Calu3 (cell line): Measurements from ENCODE around the gene FAM107A. TPM values are rescaled to one million over a fixed set of nuclear protein-coding genes. Genes with fewer than 3 reads are reported as not detected.

Experiments used
- BruUV-seq: library from RNA; stranded (reverse); fragments of 400-500 nt; replicated peaks from 2 replicates; lab custom pipeline; 2021; lab: Mats Ljungman, UMichigan
- CTCF ChIA-PET: fragments of 300-600 bp; sonication (Branson Sonifier 250); formaldehyde crosslinking; loops from one replicate; lab custom pipeline; 2022; ENCODE audit warnings: antibody characterized with exemption; lab: Charles Lee
- DNase-seq: peaks from one replicate; pipeline ENCODE4 v3.0.0; 2022
- H3K27ac Mint-ChIP-seq: one replicate; pipeline ENCODE4 v1.8.0; 2022; ENCODE audit warnings: mixed read lengths; ENCODE audit not compliant: unreplicated experiment
- H3K27me3 Mint-ChIP-seq: one replicate; pipeline ENCODE4 v1.8.0; 2022; ENCODE audit warnings: mixed read lengths; ENCODE audit not compliant: unreplicated experiment
- H3K36me3 Mint-ChIP-seq: one replicate; pipeline ENCODE4 v1.8.0; 2022; ENCODE audit warnings: mild to moderate bottlenecking, moderate library complexity, mixed read lengths; ENCODE audit not compliant: insufficient read depth, unreplicated experiment
- H3K4me1 Mint-ChIP-seq: one replicate; pipeline ENCODE4 v1.8.0; 2022; ENCODE audit warnings: mild to moderate bottlenecking, low read depth, mixed read lengths; ENCODE audit not compliant: unreplicated experiment
- H3K4me3 Mint-ChIP-seq: one replicate; pipeline ENCODE4 v1.8.0; 2022; ENCODE audit warnings: mild to moderate bottlenecking, low read depth, moderate library complexity, mixed read lengths; ENCODE audit not compliant: unreplicated experiment
- H3K9me3 Mint-ChIP-seq: one replicate; pipeline ENCODE4 v1.8.0; 2022; ENCODE audit warnings: low read depth, mixed read lengths; ENCODE audit not compliant: unreplicated experiment
- CTCF ChIP-seq: fragments of 200-600 bp; IDR thresholded peaks from one replicate; pipeline ENCODE4 v1.8.0; 2022; ENCODE audit warnings: antibody characterized with exemption; ENCODE audit not compliant: unreplicated experiment
- intact Hi-C: fragments of 100-400 bp; cut with micrococcal nuclease; formaldehyde crosslinking; loops from one replicate; pipeline ENCODE4 v1.10.0; 2022; ENCODE audit not compliant: unreplicated experiment
- total RNA-seq: library from RNA; stranded (reverse); gene quantifications from 2 replicates; pipeline ENCODE4 v1.2.3, GENCODE V29; 2022

Gene FAM107A
- total RNA-seq, 1 experiment from 2014 or later, result not detected

GRCh38 chr3:58559586-58559985, 17.6 kb downstream of the FAM107A start:
- Mint-ChIP-seq H3K27me3 (peaks cover 13% of the 10 kb centered on the region), H3K36me3 (no peaks in the 10 kb centered on the region), H3K9me3 (peaks cover 3% of the 10 kb centered on the region), H3K4me1 (peaks cover 28% of the 10 kb centered on the region), H3K27ac (no peak overlapping the region), H3K4me3 (no peak overlapping the region)
- CTCF ChIA-PET, result interaction anchor here (0.7 to 2.3 kb wide), 3 partner anchors 11 to 1016 kb away, joined by 3 to 10 read pairs (median 5); no protein-coding TSS in a partner anchor
- TF ChIP-seq CTCF, result no peak
- BruUV-seq, result no TSS peak
- intact Hi-C loops, result no loop called here
- DNase-seq, result no peak

GRCh38 chr3:58557491-58557890, 19.7 kb downstream of the FAM107A start:
- no peaks in the 10 kb centered on the region for H3K9me3 Mint-ChIP-seq
- CTCF ChIA-PET, result interaction anchor here (1.0 to 1.1 kb wide), 2 partner anchors 11 to 72 kb away, joined by 3 read pairs; no protein-coding TSS in a partner anchor
- no TSS peak for BruUV-seq
- H3K4me1 Mint-ChIP-seq, result peaks cover 8% of the 10 kb centered on the region
- no peaks in the 10 kb centered on the region for H3K36me3 Mint-ChIP-seq
- intact Hi-C loops, result no loop called here
- no peak for DNase-seq
- peaks cover 13% of the 10 kb centered on the region for H3K27me3 Mint-ChIP-seq
- no peak overlapping the region for H3K27ac Mint-ChIP-seq
- TF ChIP-seq CTCF, result no peak
- H3K4me3 Mint-ChIP-seq, result no peak overlapping the region

- H3K36me3 Mint-ChIP-seq, result no peaks in the 10 kb centered on the region
- BruUV-seq, result no TSS peak
- intact Hi-C loops, result no loop called here
- no peak for TF ChIP-seq CTCF
- peaks cover 13% of the 10 kb centered on the region for H3K27me3 Mint-ChIP-seq
- H3K9me3 Mint-ChIP-seq, result no peaks in the 10 kb centered on the region
- H3K4me3 Mint-ChIP-seq, result no peak overlapping the region
- CTCF ChIA-PET, result interaction anchor here (1.0 to 1.1 kb wide), 2 partner anchors 12 to 72 kb away, joined by 3 read pairs; no protein-coding TSS in a partner anchor
- no peak for DNase-seq
- H3K27ac Mint-ChIP-seq, result no peak overlapping the region
- H3K4me1 Mint-ChIP-seq, result peaks cover 1% of the 10 kb centered on the region
Observed at GRCh38 chr3:58556761-58557221, 20.4 kb downstream of the FAM107A start.

GRCh38 chr3:58556001-58556400, 21.2 kb downstream of the FAM107A start:
- Mint-ChIP-seq H3K36me3 (no peaks in the 10 kb centered on the region), H3K4me1 (no peaks in the 10 kb centered on the region), H3K27ac (no peak overlapping the region), H3K4me3 (no peak overlapping the region), H3K9me3 (no peaks in the 10 kb centered on the region), H3K27me3 (peaks cover 13% of the 10 kb centered on the region)
- intact Hi-C loops, result no loop called here
- TF ChIP-seq CTCF, result no peak
- DNase-seq, result no peak
- BruUV-seq, result no TSS peak
- CTCF ChIA-PET, result no interaction called here
